Stimulated activated CD4-positive, alpha-beta T cell treated with anti-CD3 and anti-CD28 coated beads, TNF-alpha, amount 100 ng/mL, for 24 hours (primary cell): ENCODE results near the gene BFSP2.
"Not testable (repeated sequence)": the region's sequence is repeated elsewhere in the genome, so short reads cannot be mapped to it uniquely, and the experiment has no call there.

Source experiments
- DNase-seq, 3 experiments: peaks; one replicate each; pipeline ENCODE4 v3.0.0-alpha.2; 2020; ENCODE audit warnings: low read depth in 3 of 3

The BFSP2 gene

GRCh38 chr3:133479895-133480669 is 80.2 kb downstream of the BFSP2 start:
- no peak for DNase-seq

GRCh38 chr3:133482474-133482873 is 82.6 kb downstream of the BFSP2 start:
- not testable (repeated sequence) for DNase-seq

GRCh38 chr3:133486658-133487057 is 86.8 kb downstream of the BFSP2 start:
- DNase-seq = no peak

GRCh38 chr3:133487204-133487603 is 87.3 kb downstream of the BFSP2 start:
- DNase-seq = no peak

- peak; percentile 24 to 43 (median 35) for DNase-seq
These were observed 88.2 kb downstream of the BFSP2 start for GRCh38 chr3:133487920-133488540.

GRCh38 chr3:133488785-133489367 is 89.0 kb downstream of the BFSP2 start:
- DNase-seq = no peak

- no peak for DNase-seq
These were observed 89.7 kb downstream of the BFSP2 start for GRCh38 chr3:133489466-133490085.

- peak; percentile 33 to 72 (median 33) for DNase-seq
These were observed 90.9 kb downstream of the BFSP2 start for GRCh38 chr3:133490468-133491351.

GRCh38 chr3:133491481-133492059 is 91.7 kb downstream of the BFSP2 start:
- DNase-seq = no peak

- no peak for DNase-seq
These were observed 92.4 kb downstream of the BFSP2 start for GRCh38 chr3:133492159-133492741.

- no peak for DNase-seq
These were observed 94.6 kb downstream of the BFSP2 start for GRCh38 chr3:133494469-133494868.

- not testable (repeated sequence) for DNase-seq
These were observed 102.7 kb downstream of the BFSP2 start for GRCh38 chr3:133502542-133502941.

GRCh38 chr3:133503409-133503808 is 103.6 kb downstream of the BFSP2 start:
- DNase-seq = no peak

GRCh38 chr3:133504736-133505135 is 104.9 kb downstream of the BFSP2 start:
- no peak for DNase-seq

- DNase-seq = no peak
These were observed 106.0 kb downstream of the BFSP2 start for GRCh38 chr3:133505813-133506212.

- DNase-seq = no peak
These were observed 106.5 kb downstream of the BFSP2 start for GRCh38 chr3:133506215-133506901.

GRCh38 chr3:133509488-133509887 is 109.6 kb downstream of the BFSP2 start:
- DNase-seq = no peak

GRCh38 chr3:133512416-133513089 is 112.7 kb downstream of the BFSP2 start:
- DNase-seq = no peak

- no peak for DNase-seq
These were observed 114.6 kb downstream of the BFSP2 start for GRCh38 chr3:133514418-133514817.

GRCh38 chr3:133515127-133515526 is 115.3 kb downstream of the BFSP2 start:
- no peak for DNase-seq
